SU-DHL-6 (cell line): ENCODE results near the gene SNCA.

Experiments used
- H2AFZ ChIP-seq: fragments of 200-600 bp; sonication (generic); 2 replicates; pipeline ENCODE4 v1.6.1; 2014; ENCODE audit warnings: low read depth, mild to moderate bottlenecking, moderate library complexity, mixed read lengths, antibody characterized with exemption, low read length; ENCODE audit not compliant: severe bottlenecking
- H3F3A ChIP-seq: fragments of 200-600 bp; shearing (Covaris generic); 2 replicates; pipeline ENCODE4 v1.6.0; 2016; ENCODE audit warnings: antibody characterized with exemption, mild to moderate bottlenecking; ENCODE audit not compliant: insufficient read depth
- H3K27ac ChIP-seq: fragments of 200-600 bp; sonication (generic); 2 replicates; pipeline ENCODE4 v1.5.1; 2016; ENCODE audit warnings: low read depth, mild to moderate bottlenecking, low read length, moderate library complexity, mixed read lengths
- H3K27me3 ChIP-seq: fragments of 200-600 bp; sonication (generic), shearing (Covaris generic); 2 replicates; pipeline ENCODE4 v1.6.0; 2014; ENCODE audit warnings: mild to moderate bottlenecking, low read length
- H3K36me3 ChIP-seq: fragments of 200-600 bp; sonication (generic); 2 replicates; pipeline ENCODE4 v1.6.1; 2014; ENCODE audit warnings: mild to moderate bottlenecking, low read length, mixed read lengths
- H3K4me2 ChIP-seq: fragments of 300-600, 200-600 bp; shearing (Covaris generic), sonication (generic); 2 replicates; pipeline ENCODE4 v1.6.0; 2014; ENCODE audit warnings: low read length, low read depth, mild to moderate bottlenecking; ENCODE audit not compliant: poor library complexity, severe bottlenecking
- H3K4me3 ChIP-seq: fragments of 200-600 bp; sonication (generic); 2 replicates; pipeline ENCODE4 v1.5.1; 2014; ENCODE audit warnings: antibody characterized with exemption, low read length, mild to moderate bottlenecking, mixed read lengths; ENCODE audit not compliant: insufficient read depth, poor library complexity, severe bottlenecking
- H3K79me2 ChIP-seq: fragments of 200-600 bp; sonication (generic); 2 replicates; pipeline ENCODE4 v1.6.1; 2014; ENCODE audit warnings: mild to moderate bottlenecking, low read length, moderate library complexity; ENCODE audit not compliant: insufficient read depth
- H3K9ac ChIP-seq: fragments of 200-600 bp; sonication (generic); 2 replicates; pipeline ENCODE4 v1.7.0; 2014; ENCODE audit warnings: mild to moderate bottlenecking, low read length
- H3K9me2 ChIP-seq: fragments of 200-600 bp; sonication (generic); replicated peaks from 2 replicates; pipeline ENCODE4 v1.6.1; 2014; ENCODE audit warnings: low read length; ENCODE audit not compliant: insufficient read depth
- H3K9me3 ChIP-seq: fragments of 200-600 bp; sonication (generic); 2 replicates; pipeline ENCODE4 v1.6.1; 2014; ENCODE audit warnings: low read length, mixed read lengths; ENCODE audit not compliant: insufficient read depth
- H4K20me1 ChIP-seq: fragments of 200-600 bp; sonication (generic); 2 replicates; pipeline ENCODE4 v1.6.1; 2014; ENCODE audit warnings: low read depth, mild to moderate bottlenecking, antibody characterized with exemption, low read length, moderate library complexity, mixed read lengths
- EZH2phosphoT487 ChIP-seq: fragments of 200-600 bp; sonication (generic), shearing (Covaris generic); conservative IDR thresholded peaks from 2 replicates; pipeline ENCODE4 v1.6.1; 2018; ENCODE audit warnings: mild to moderate bottlenecking, antibody characterized with exemption, low read length, moderate library complexity, mixed read lengths
- TF ChIP-seq, protein P1 (sequence below): fragments of 200-600 bp; sonication (generic); IDR thresholded peaks from one replicate; pipeline ENCODE4 v1.5.1; 2017; ENCODE audit warnings: antibody characterized with exemption, mild to moderate bottlenecking, low read length, moderate library complexity; ENCODE audit not compliant: insufficient read depth, poor library complexity, severe bottlenecking

SNCA gene

DNA sequence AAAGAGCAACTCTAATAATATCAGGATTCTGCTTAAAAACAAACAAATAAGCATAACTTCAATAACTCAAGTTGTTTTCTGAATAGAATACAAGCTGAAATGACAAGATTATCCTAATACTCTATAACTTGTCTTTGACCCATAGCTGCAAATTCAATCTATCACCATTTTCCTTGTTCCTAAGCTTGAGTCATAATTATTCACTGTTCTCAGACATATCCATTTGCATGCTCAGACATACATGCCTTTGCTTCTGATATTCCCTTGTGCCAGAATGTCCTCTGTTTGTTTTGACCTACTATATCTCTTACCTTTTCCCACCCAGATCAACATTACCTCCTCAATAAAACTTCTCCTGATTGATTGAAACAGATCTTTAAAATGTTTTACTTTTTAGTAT is 109.7 kb downstream of the SNCA start:
- no peak overlapping the region for H2AFZ ChIP-seq
- no peak overlapping the region for H3K4me3 ChIP-seq
- H3K27ac ChIP-seq = no peak overlapping the region
- H3K27me3 ChIP-seq = no peaks in the 10 kb centered on the region
- no peaks in the 10 kb centered on the region for H3K9me2 ChIP-seq
- no peaks in the 10 kb centered on the region for H4K20me1 ChIP-seq
- TF ChIP-seq EZH2phosphoT487 = no peak
- TF ChIP-seq, protein P1, sequence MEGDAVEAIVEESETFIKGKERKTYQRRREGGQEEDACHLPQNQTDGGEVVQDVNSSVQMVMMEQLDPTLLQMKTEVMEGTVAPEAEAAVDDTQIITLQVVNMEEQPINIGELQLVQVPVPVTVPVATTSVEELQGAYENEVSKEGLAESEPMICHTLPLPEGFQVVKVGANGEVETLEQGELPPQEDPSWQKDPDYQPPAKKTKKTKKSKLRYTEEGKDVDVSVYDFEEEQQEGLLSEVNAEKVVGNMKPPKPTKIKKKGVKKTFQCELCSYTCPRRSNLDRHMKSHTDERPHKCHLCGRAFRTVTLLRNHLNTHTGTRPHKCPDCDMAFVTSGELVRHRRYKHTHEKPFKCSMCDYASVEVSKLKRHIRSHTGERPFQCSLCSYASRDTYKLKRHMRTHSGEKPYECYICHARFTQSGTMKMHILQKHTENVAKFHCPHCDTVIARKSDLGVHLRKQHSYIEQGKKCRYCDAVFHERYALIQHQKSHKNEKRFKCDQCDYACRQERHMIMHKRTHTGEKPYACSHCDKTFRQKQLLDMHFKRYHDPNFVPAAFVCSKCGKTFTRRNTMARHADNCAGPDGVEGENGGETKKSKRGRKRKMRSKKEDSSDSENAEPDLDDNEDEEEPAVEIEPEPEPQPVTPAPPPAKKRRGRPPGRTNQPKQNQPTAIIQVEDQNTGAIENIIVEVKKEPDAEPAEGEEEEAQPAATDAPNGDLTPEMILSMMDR = no peak
- H3F3A ChIP-seq = no peaks in the 10 kb centered on the region
- no peaks in the 10 kb centered on the region for H3K79me2 ChIP-seq
- no peak overlapping the region for H3K4me2 ChIP-seq
- H3K36me3 ChIP-seq = no peaks in the 10 kb centered on the region
- no peak overlapping the region for H3K9ac ChIP-seq
- no peaks in the 10 kb centered on the region for H3K9me3 ChIP-seq

DNA sequence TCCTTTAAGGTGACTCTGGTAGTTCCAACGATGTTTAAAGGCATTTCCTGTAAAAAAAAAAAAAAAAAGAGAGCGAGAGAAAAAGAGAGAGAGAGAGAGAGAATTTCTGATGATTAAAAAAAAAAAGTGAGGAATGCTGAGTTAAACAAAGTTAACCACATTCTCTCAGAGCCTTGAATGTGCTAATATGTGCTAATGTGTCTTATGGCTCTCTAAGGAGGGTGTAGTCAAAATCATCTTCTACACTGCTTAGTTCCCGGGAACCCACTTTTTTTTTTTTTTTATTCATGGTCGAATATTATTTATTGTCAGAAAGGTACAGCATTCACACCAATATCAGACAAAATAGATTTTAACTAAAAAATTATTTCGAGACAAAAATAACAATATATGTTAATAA is 111.7 kb downstream of the SNCA start:
- H3K36me3 ChIP-seq = no peaks in the 10 kb centered on the region
- no peak overlapping the region for H3K27ac ChIP-seq
- H3K79me2 ChIP-seq = no peaks in the 10 kb centered on the region
- no peaks in the 10 kb centered on the region for H3K9me2 ChIP-seq
- TF ChIP-seq EZH2phosphoT487 = no peak
- TF ChIP-seq, protein P1 = no peak
- H3F3A ChIP-seq = no peaks in the 10 kb centered on the region
- H3K27me3 ChIP-seq = no peaks in the 10 kb centered on the region
- H2AFZ ChIP-seq = no peak overlapping the region
- H3K4me2 ChIP-seq = no peak overlapping the region
- H4K20me1 ChIP-seq = no peaks in the 10 kb centered on the region
- H3K9me3 ChIP-seq = no peaks in the 10 kb centered on the region
- H3K4me3 ChIP-seq = no peak overlapping the region
- H3K9ac ChIP-seq = no peak overlapping the region

DNA sequence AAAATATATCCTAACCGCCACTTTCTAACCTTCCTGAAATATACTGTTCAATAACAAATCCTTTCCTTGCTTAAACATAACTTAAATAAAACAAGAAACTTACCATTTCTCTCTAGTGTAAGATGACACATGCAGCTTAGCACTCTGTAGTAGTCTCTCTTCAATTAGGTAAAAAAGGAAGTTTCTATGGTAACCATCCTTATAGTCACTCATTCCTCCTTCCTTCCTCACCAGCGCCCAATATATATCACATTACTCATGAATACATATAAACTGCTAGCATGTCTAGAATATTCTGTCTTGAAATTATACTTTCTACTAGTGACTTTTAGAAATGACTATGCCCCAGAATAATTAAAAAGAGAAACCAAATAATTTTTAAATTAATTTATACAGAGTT is 112.2 kb downstream of the SNCA start:
- Histone ChIP-seq H3K27ac (no peak overlapping the region), H3F3A (no peaks in the 10 kb centered on the region), H3K9me3 (no peaks in the 10 kb centered on the region), H3K79me2 (no peaks in the 10 kb centered on the region), H3K4me2 (no peak overlapping the region), H3K9me2 (no peaks in the 10 kb centered on the region), H4K20me1 (no peaks in the 10 kb centered on the region), H2AFZ (no peak overlapping the region), H3K9ac (no peak overlapping the region), H3K27me3 (no peaks in the 10 kb centered on the region), H3K4me3 (no peak overlapping the region), H3K36me3 (no peaks in the 10 kb centered on the region)
- TF ChIP-seq EZH2phosphoT487 = no peak
- TF ChIP-seq, protein P1 = no peak

DNA sequence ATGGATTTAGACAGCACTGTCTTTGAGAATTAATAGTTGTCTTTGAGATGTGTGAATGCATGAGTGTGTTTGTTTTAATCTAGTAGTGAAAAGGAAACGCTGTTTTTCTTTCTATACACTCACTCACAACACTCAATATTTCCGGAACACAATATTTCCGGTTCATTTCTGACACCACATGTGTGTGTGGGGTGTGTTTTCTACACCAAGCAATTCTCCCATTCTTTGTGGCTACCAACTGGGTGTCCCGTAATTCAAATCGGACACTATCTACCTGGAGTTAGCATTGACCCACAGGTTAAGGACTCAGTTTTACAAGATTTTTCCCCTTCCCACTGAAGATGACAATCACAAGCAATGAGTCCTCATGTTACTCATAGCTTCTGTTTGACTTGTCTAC is 113.9 kb downstream of the SNCA start:
- Histone ChIP-seq H3K4me3 (no peak overlapping the region), H3K9ac (no peak overlapping the region), H3K79me2 (no peaks in the 10 kb centered on the region), H4K20me1 (no peaks in the 10 kb centered on the region), H3F3A (no peaks in the 10 kb centered on the region), H3K27me3 (no peaks in the 10 kb centered on the region), H3K4me2 (no peak overlapping the region), H3K9me2 (no peaks in the 10 kb centered on the region), H3K36me3 (no peaks in the 10 kb centered on the region), H3K9me3 (no peaks in the 10 kb centered on the region), H3K27ac (no peak overlapping the region), H2AFZ (no peak overlapping the region)
- TF ChIP-seq, protein P1 = no peak
- TF ChIP-seq EZH2phosphoT487 = no peak
